ENCODE data around the gene DBN1.

The DBN1 gene

DNA sequence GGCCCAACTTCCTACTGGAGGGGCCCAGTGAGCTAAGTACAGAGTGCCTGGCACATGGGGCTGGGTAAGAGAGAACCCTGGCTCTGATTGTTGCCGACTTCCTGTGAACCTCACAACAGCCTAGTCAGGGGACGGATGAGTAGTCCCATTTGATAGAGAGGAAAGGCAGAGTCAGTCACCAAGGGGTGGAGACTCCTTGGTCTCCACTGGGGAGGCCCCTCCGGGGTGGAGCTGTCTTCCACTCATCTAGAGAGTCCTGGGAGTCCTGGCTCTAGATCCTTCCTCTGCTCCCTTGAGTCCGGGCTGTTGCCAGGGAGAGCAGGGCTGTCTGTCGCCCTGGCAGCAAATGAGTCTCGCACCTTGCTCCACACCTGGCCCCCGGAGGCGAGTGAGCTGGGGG is 39.0 kb downstream of the DBN1 start:
- H2BK5ac ChIP-seq (ENCODE audit: low read depth, low read length, poor library complexity), result no peak overlapping the region
- no peak overlapping the region for H4K12ac ChIP-seq (ENCODE audit: low read depth, low read length)
- no peak overlapping the region for H2AK5ac ChIP-seq (ENCODE audit: low read length)
- H2AFZ ChIP-seq (ENCODE audit: insufficient read depth, low read length, poor library complexity), result no peak overlapping the region
- no peak overlapping the region for H3K9ac ChIP-seq (ENCODE audit: low read length)
- no peak overlapping the region for H3K18ac ChIP-seq (ENCODE audit: low read length)
- H3K79me1 ChIP-seq (ENCODE audit: low read length), result no peaks in the 10 kb centered on the region
- H3K27ac ChIP-seq (ENCODE audit: low read depth, low read length), result no peak overlapping the region
- H3K23ac ChIP-seq (ENCODE audit: low read length), result no peak overlapping the region
- no peak overlapping the region for H2BK12ac ChIP-seq (ENCODE audit: low read length)
- H3K36me3 ChIP-seq (ENCODE audit: control insufficient read depth in 1 of 2, insufficient read depth in 2 of 2, low read length in 2 of 2), result peaks cover 62 to 70% of the 10 kb centered on the region in 2 experiments
- no peak overlapping the region for H3K4ac ChIP-seq (ENCODE audit: low read depth, low read length)
- H3K14ac ChIP-seq (ENCODE audit: low read length), result no peak overlapping the region
- H3K27me3 ChIP-seq (ENCODE audit: insufficient read depth, low read length), result no peaks in the 10 kb centered on the region
- no peaks in the 10 kb centered on the region for H3K79me2 ChIP-seq (ENCODE audit: control insufficient read depth, insufficient read depth, low read length, poor library complexity)
- no peak overlapping the region for H3K4me3 ChIP-seq (ENCODE audit: low read depth, low read length)
- no peak for DNase-seq
- H2BK120ac ChIP-seq (ENCODE audit: insufficient read depth, low read length, poor library complexity), result no peak overlapping the region
- H3K4me2 ChIP-seq (ENCODE audit: low read length), result no peak overlapping the region
- peaks cover 1% of the 10 kb centered on the region for H3K9me3 ChIP-seq (ENCODE audit: insufficient read depth, low read depth, low read length)
- WGBS (ENCODE audit: extremely low coverage, insufficient coverage, insufficient read length), result no CpG with 5 or more reads among the region's 8 CpGs
- no peak overlapping the region for H4K8ac ChIP-seq (ENCODE audit: low read depth, low read length)
- H4K91ac ChIP-seq (ENCODE audit: low read depth, low read length), result no peak overlapping the region
- H3K4me1 ChIP-seq (ENCODE audit: control insufficient read depth in 1 of 2, insufficient read depth in 2 of 2, low read length in 2 of 2), result no peaks in the 10 kb centered on the region

DNA sequence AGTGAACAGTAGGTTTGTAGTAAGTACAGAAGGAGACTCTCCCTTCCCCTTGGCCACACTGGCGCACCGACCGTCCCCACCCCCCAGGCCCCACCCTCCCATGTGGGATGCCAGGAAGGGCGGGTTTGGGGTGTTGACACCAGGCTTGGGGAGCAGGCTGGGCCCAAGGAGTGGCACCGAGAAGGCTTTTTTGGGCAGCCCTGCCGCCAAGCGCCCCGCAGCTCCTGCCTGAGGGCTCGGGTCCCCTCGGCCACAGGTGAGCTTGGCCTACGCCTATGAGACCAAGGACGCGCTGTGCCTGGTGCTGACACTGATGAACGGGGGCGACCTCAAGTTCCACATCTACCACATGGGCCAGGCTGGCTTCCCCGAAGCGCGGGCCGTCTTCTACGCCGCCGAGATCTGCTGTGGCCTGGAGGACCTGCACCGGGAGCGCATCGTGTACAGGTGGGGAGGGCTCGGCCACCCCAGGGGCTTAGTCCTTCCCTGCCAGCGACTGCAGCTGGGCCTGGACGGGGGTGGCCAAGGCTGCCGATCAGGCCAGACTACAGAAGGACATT is 39.7 kb downstream of the DBN1 start:
- no peak overlapping the region for H3K4ac ChIP-seq (ENCODE audit: low read depth, low read length)
- no peak overlapping the region for H3K27ac ChIP-seq (ENCODE audit: low read depth, low read length)
- H2BK120ac ChIP-seq (ENCODE audit: insufficient read depth, low read length, poor library complexity), result no peak overlapping the region
- H3K27me3 ChIP-seq (ENCODE audit: insufficient read depth, low read length), result no peaks in the 10 kb centered on the region
- H3K4me1 ChIP-seq (ENCODE audit: control insufficient read depth in 1 of 2, insufficient read depth in 2 of 2, low read length in 2 of 2), result no peaks in the 10 kb centered on the region
- no peak overlapping the region for H3K4me2 ChIP-seq (ENCODE audit: low read length)
- no peak for DNase-seq
- H4K8ac ChIP-seq (ENCODE audit: low read depth, low read length), result no peak overlapping the region
- WGBS (ENCODE audit: extremely low coverage, insufficient coverage, insufficient read length), result no CpG with 5 or more reads among the region's 29 CpGs
- no peak overlapping the region for H3K18ac ChIP-seq (ENCODE audit: low read length)
- no peak overlapping the region for H2BK12ac ChIP-seq (ENCODE audit: low read length)
- H3K36me3 ChIP-seq (ENCODE audit: control insufficient read depth in 1 of 2, insufficient read depth in 2 of 2, low read length in 2 of 2), result peaks cover 62 to 70% of the 10 kb centered on the region in 2 experiments
- H3K9ac ChIP-seq (ENCODE audit: low read length), result no peak overlapping the region
- no peaks in the 10 kb centered on the region for H3K79me2 ChIP-seq (ENCODE audit: control insufficient read depth, insufficient read depth, low read length, poor library complexity)
- H3K79me1 ChIP-seq (ENCODE audit: low read length), result no peaks in the 10 kb centered on the region
- H2BK5ac ChIP-seq (ENCODE audit: low read depth, low read length, poor library complexity), result no peak overlapping the region
- peaks cover 1% of the 10 kb centered on the region for H3K9me3 ChIP-seq (ENCODE audit: insufficient read depth, low read depth, low read length)
- H4K91ac ChIP-seq (ENCODE audit: low read depth, low read length), result no peak overlapping the region
- no peak overlapping the region for H2AK5ac ChIP-seq (ENCODE audit: low read length)
- H4K12ac ChIP-seq (ENCODE audit: low read depth, low read length), result no peak overlapping the region
- H2AFZ ChIP-seq (ENCODE audit: insufficient read depth, low read length, poor library complexity), result no peak overlapping the region
- H3K4me3 ChIP-seq (ENCODE audit: low read depth, low read length), result no peak overlapping the region
- no peak overlapping the region for H3K23ac ChIP-seq (ENCODE audit: low read length)
- H3K14ac ChIP-seq (ENCODE audit: low read length), result no peak overlapping the region

DNA sequence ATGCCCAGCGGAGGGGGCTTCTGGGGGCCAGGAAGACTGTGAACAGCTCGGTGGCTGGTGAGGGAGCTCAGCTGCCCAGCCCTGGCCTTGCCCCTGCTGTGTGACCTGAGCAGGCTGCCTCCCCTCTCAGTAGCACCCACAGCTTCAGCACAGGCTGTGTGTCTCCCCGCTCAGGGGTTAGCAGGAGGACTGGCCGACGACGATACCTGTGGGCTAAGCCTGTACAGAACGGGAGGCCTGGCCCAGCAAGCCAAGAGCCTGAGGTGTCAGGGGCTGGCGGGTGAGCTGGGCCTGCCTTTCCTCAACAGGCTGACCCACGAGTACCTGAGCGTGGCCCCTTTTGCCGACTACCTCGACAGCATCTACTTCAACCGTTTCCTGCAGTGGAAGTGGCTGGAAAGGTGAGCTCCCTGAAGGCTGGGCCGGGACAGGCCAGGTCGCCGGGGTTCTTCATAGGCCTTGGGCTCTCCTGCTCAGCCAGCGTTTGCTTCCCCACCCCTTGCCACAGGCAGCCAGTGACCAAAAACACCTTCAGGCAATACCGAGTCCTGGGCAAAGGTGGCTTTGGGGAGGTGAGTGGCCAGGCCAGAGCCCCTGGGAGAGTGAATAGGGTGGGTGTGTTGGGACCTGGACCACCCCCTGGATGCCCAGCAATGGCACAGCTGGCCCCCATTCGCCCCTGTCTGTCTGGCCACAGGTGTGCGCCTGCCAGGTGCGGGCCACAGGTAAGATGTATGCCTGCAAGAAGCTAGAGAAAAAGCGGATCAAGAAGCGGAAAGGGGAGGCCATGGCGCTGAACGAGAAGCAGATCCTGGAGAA is 40.4 kb downstream of the DBN1 start:
- Histone ChIP-seq H2BK120ac (ENCODE audit: insufficient read depth, low read length, poor library complexity) (no peak overlapping the region), H3K79me1 (ENCODE audit: low read length) (no peaks in the 10 kb centered on the region), H3K4me2 (ENCODE audit: low read length) (no peak overlapping the region), H3K27ac (ENCODE audit: low read depth, low read length) (no peak overlapping the region), H3K9me3 (ENCODE audit: insufficient read depth, low read depth, low read length) (peaks cover 1% of the 10 kb centered on the region), H3K9ac (ENCODE audit: low read length) (no peak overlapping the region), H2BK12ac (ENCODE audit: low read length) (no peak overlapping the region), H4K12ac (ENCODE audit: low read depth, low read length) (no peak overlapping the region), H2AFZ (ENCODE audit: insufficient read depth, low read length, poor library complexity) (no peak overlapping the region), H3K18ac (ENCODE audit: low read length) (no peak overlapping the region), H3K27me3 (ENCODE audit: insufficient read depth, low read length) (no peaks in the 10 kb centered on the region), H3K79me2 (ENCODE audit: control insufficient read depth, insufficient read depth, low read length, poor library complexity) (no peaks in the 10 kb centered on the region), H3K14ac (ENCODE audit: low read length) (no peak overlapping the region), H3K36me3 (ENCODE audit: control insufficient read depth in 1 of 2, insufficient read depth in 2 of 2, low read length in 2 of 2) (peaks cover 59 to 64% of the 10 kb centered on the region in 2 experiments), H4K91ac (ENCODE audit: low read depth, low read length) (no peak overlapping the region), H2BK5ac (ENCODE audit: low read depth, low read length, poor library complexity) (no peak overlapping the region), H3K4me3 (ENCODE audit: low read depth, low read length) (no peak overlapping the region), H2AK5ac (ENCODE audit: low read length) (no peak overlapping the region), H3K4me1 (ENCODE audit: control insufficient read depth in 1 of 2, insufficient read depth in 2 of 2, low read length in 2 of 2) (no peaks in the 10 kb centered on the region), H4K8ac (ENCODE audit: low read depth, low read length) (no peak overlapping the region), H3K23ac (ENCODE audit: low read length) (no peak overlapping the region), H3K4ac (ENCODE audit: low read depth, low read length) (no peak overlapping the region)
- DNase-seq, result no peak
- no CpG with 5 or more reads among the region's 25 CpGs for WGBS (ENCODE audit: extremely low coverage, insufficient coverage, insufficient read length)

DNA sequence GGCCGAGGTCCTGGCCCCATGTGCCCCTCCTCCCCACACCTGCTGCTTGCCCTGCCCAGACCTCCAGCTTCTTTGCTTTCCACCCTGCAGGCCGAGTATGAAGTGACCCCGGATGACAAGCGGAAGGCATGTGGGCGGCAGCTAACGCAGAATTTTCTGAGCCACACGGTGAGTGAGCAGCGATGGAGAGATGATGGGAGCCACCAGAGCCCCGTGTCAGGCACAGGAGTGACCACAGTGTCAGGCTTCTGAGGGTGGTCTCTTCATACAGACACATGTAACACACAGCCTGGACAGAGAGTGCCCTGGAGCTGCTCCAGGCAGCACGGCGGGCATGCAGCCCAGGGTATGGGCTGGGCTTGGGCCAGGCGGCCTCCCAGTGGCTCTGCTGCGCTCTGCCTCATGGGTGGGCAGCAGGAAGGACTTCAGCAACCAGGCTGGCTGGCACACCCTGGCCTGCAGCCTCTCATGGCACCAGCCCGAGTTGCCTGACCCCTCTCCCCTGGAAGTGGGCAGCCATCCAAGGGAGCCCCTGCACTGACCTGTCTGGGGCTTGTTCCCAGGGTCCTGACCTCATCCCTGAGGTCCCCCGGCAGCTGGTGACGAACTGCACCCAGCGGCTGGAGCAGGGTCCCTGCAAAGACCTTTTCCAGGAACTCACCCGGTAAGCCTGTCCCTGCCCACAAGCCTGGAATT is 41.1 kb downstream of the DBN1 start:
- H4K12ac ChIP-seq (ENCODE audit: low read depth, low read length), result no peak overlapping the region
- WGBS (ENCODE audit: extremely low coverage, insufficient coverage, insufficient read length), result no CpG with 5 or more reads among the region's 18 CpGs
- H3K4me1 ChIP-seq (ENCODE audit: control insufficient read depth in 1 of 2, insufficient read depth in 2 of 2, low read length in 2 of 2), result peaks cover 7% of the 10 kb centered on the region in 2 experiments

More for the DNA sequence above, 41.1 kb downstream of the DBN1 start:
- Histone ChIP-seq H3K79me1 (ENCODE audit: low read length) (no peaks in the 10 kb centered on the region), H3K36me3 (ENCODE audit: control insufficient read depth in 1 of 2, insufficient read depth in 2 of 2, low read length in 2 of 2) (peaks cover 54 to 59% of the 10 kb centered on the region in 2 experiments), H3K4me2 (ENCODE audit: low read length) (no peak overlapping the region), H3K27me3 (ENCODE audit: insufficient read depth, low read length) (no peaks in the 10 kb centered on the region), H2BK5ac (ENCODE audit: low read depth, low read length, poor library complexity) (no peak overlapping the region), H4K91ac (ENCODE audit: low read depth, low read length) (no peak overlapping the region), H2AK5ac (ENCODE audit: low read length) (no peak overlapping the region), H2AFZ (ENCODE audit: insufficient read depth, low read length, poor library complexity) (no peak overlapping the region), H3K18ac (ENCODE audit: low read length) (no peak overlapping the region), H3K9ac (ENCODE audit: low read length) (no peak overlapping the region), H3K4ac (ENCODE audit: low read depth, low read length) (no peak overlapping the region), H3K79me2 (ENCODE audit: control insufficient read depth, insufficient read depth, low read length, poor library complexity) (no peaks in the 10 kb centered on the region), H3K14ac (ENCODE audit: low read length) (no peak overlapping the region), H4K8ac (ENCODE audit: low read depth, low read length) (no peak overlapping the region), H2BK120ac (ENCODE audit: insufficient read depth, low read length, poor library complexity) (no peak overlapping the region), H3K9me3 (ENCODE audit: insufficient read depth, low read depth, low read length) (peaks cover 1% of the 10 kb centered on the region), H3K23ac (ENCODE audit: low read length) (no peak overlapping the region), H3K27ac (ENCODE audit: low read depth, low read length) (no peak overlapping the region), H3K4me3 (ENCODE audit: low read depth, low read length) (no peak overlapping the region), H2BK12ac (ENCODE audit: low read length) (no peak overlapping the region)
- DNase-seq, result no peak
